ENCODE data around the gene RTP3.

- TF ChIP-seq YY1 (IDR thresholded peaks at IDR 0.05; ENCODE audit: low read depth), result no peak
- no peak for TF ChIP-seq REST (IDR thresholded peaks at IDR 0.05; ENCODE audit: low read depth)
- no peak for TF ChIP-seq ZBTB7A (IDR thresholded peaks at IDR 0.05; ENCODE audit: low read depth)
- no peak for TF ChIP-seq TCF12 (IDR thresholded peaks at IDR 0.05; ENCODE audit: low read depth)
- no peak for TF ChIP-seq CEBPB (IDR thresholded peaks at IDR 0.05)
- no peak for TF ChIP-seq EP300 (IDR thresholded peaks at IDR 0.05; ENCODE audit: borderline replicate concordance)
- TF ChIP-seq USF1 (IDR thresholded peaks at IDR 0.05), result no peak
Observed at GRCh38 chr3:46506526-46506925, 8.8 kb downstream of the RTP3 start.
